ENCODE results near the gene LONP1. TPM values are rescaled to one million over a fixed set of nuclear protein-coding genes. Genes with fewer than 3 reads are reported as not detected.

The LONP1 gene
- polyA plus RNA-seq, 1 of the 3 experiments (the other 2 are of a cell fraction): 111 TPM

GRCh38 chr19:5742051-5742450 is 22.1 kb upstream of the LONP1 start:
- Histone ChIP-seq H3K4me3 (ENCODE audit: low read depth in 2 of 2, low read length in 1 of 2) (no peak overlapping the region), H3F3A (replicated peaks; ENCODE audit: insufficient read depth) (no peaks in the 10 kb centered on the region), H3K9me3 (no peaks in the 10 kb centered on the region), H3K4me1 (ENCODE audit: control insufficient read depth in 1 of 2, insufficient read depth in 2 of 2, low read depth in 1 of 2, low read length in 1 of 2) (no peaks in the 10 kb centered on the region), H3K27me3 (ENCODE audit: insufficient read depth) (peaks cover 14% of the 10 kb centered on the region; the same call in 1 of the 2 replicates), H2AFZ (ENCODE audit: low read depth) (no peak overlapping the region), H3K9ac (no peak overlapping the region), H3K27ac (ENCODE audit: low read depth in 2 of 2, low read length in 1 of 2) (no peak overlapping the region), H3K4me2 (no peak overlapping the region), H3K79me2 (ENCODE audit: insufficient read depth) (no peaks in the 10 kb centered on the region), H3K36me3 (replicated peaks in 1 of 2; ENCODE audit: control insufficient read depth in 1 of 2, insufficient read depth in 2 of 2, low read length in 1 of 2) (no peaks in the 10 kb centered on the region), H4K20me1 (ENCODE audit: insufficient read depth) (no peaks in the 10 kb centered on the region), H3K9me2 (no peaks in the 10 kb centered on the region)
- no peak for TF ChIP-seq RCOR1 (IDR thresholded peaks at IDR 0.05; ENCODE audit: low read length)
- TF ChIP-seq YY1 (IDR thresholded peaks at IDR 0.05; ENCODE audit: low read depth): no peak
- no peak for TF ChIP-seq POLR2AphosphoS5 (IDR thresholded peaks at IDR 0.05; ENCODE audit: low read depth, low read length)
- TF ChIP-seq, protein P1, sequence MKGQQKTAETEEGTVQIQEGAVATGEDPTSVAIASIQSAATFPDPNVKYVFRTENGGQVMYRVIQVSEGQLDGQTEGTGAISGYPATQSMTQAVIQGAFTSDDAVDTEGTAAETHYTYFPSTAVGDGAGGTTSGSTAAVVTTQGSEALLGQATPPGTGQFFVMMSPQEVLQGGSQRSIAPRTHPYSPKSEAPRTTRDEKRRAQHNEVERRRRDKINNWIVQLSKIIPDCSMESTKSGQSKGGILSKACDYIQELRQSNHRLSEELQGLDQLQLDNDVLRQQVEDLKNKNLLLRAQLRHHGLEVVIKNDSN (IDR thresholded peaks at IDR 0.05; ENCODE audit: borderline replicate concordance, low read depth): no peak
- TF ChIP-seq USF2 (IDR thresholded peaks at IDR 0.05; ENCODE audit: borderline replicate concordance, low read depth, low read length): no peak
- TF ChIP-seq PBX3 (IDR thresholded peaks at IDR 0.05): no peak
- TF ChIP-seq TEAD4 (IDR thresholded peaks at IDR 0.05; ENCODE audit: borderline replicate concordance, insufficient read depth): no peak
- no peak for TF ChIP-seq NRF1 (IDR thresholded peaks at IDR 0.05; ENCODE audit: low read depth, low read length)
- TF ChIP-seq GABPA (IDR thresholded peaks at IDR 0.05; ENCODE audit: low read depth): no peak
- no peak for TF ChIP-seq ELF1 (IDR thresholded peaks at IDR 0.05)
- no peak for TF ChIP-seq MEF2A (IDR thresholded peaks at IDR 0.05; ENCODE audit: borderline replicate concordance, low read depth)
- no peak for TF ChIP-seq JUND (IDR thresholded peaks at IDR 0.05)
- no peak for TF ChIP-seq FOXM1 (IDR thresholded peaks at IDR 0.05; ENCODE audit: low read depth)
- no peak for TF ChIP-seq TCF12 (IDR thresholded peaks at IDR 0.05)
- TF ChIP-seq FOSL2 (IDR thresholded peaks at IDR 0.05; ENCODE audit: borderline replicate concordance, low read depth): no peak
- no peak for TF ChIP-seq EP300 (IDR thresholded peaks at IDR 0.05; ENCODE audit: borderline replicate concordance in 1 of 2, low read depth in 1 of 2, low read length in 1 of 2)
- TF ChIP-seq MXI1 (IDR thresholded peaks at IDR 0.05; ENCODE audit: low read depth, low read length): no peak
- no peak for TF ChIP-seq CHD2 (IDR thresholded peaks at IDR 0.05; ENCODE audit: low read length, partially characterized antibody)
- TF ChIP-seq MAX (IDR thresholded peaks at IDR 0.05; ENCODE audit: low read depth): no peak
- no peak for TF ChIP-seq EZH2phosphoT487 (IDR thresholded peaks at IDR 0.05; ENCODE audit: borderline replicate concordance, low read depth)
- no peak for DNase-seq
- ChIA-PET CTCF (interaction anchor here (1.2 kb wide), 1 partner anchor 10 kb away, joined by 3 read pairs; no protein-coding TSS in a partner anchor), POLR2A (no interaction called here)
- 67% methylated on average over 19 of the region's 19 CpGs for WGBS (ENCODE audit: low lambda C conversion rate)
